Vagina (tissue), 2 donors: ENCODE results near the gene OTOS. TPM values are rescaled to one million over a fixed set of nuclear protein-coding genes. Genes with fewer than 3 reads are reported as not detected.
A peak's percentile ranks its signal among the peaks of the same experiment; 100 is the strongest.

Experiments
- DNase-seq, 2 donors: peaks; one replicate each; pipeline ENCODE4 v3.0.0-alpha.2; 2017; ENCODE audit errors: extremely low spot score in 2 of 2
- H3K27ac ChIP-seq: fragments of 200-600 bp; sonication (generic); one replicate; pipeline ENCODE4 v1.5.1; 2019
- H3K27me3 ChIP-seq: fragments of 200-600 bp; sonication (generic); one replicate; pipeline ENCODE4 v1.5.1; 2019
- H3K36me3 ChIP-seq, 2 donors: fragments of 200-600 bp; sonication (generic); one replicate each; pipeline ENCODE4 v1.5.1; 2017 to 2019
- H3K4me1 ChIP-seq: fragments of 200-600 bp; sonication (generic); one replicate; pipeline ENCODE4 v1.5.1; 2019
- H3K4me3 ChIP-seq, 2 donors: fragments of 200-600 bp; sonication (generic); 1 replicate in 1 of 2; 2 replicates in 1 of 2; pipeline ENCODE4 v1.5.1; 2016 to 2019
- H3K9me3 ChIP-seq: fragments of 200-600 bp; sonication (generic); one replicate; pipeline ENCODE4 v1.5.1; 2019
- POLR2A ChIP-seq, 2 donors: fragments of 450-650 bp; IDR thresholded peaks; one replicate each; pipeline ENCODE4 v1.6.1; 2017; ENCODE audit warnings: antibody characterized with exemption in 2 of 2, mild to moderate bottlenecking in 2 of 2, moderate library complexity in 2 of 2
- POLR2AphosphoS5 ChIP-seq, 2 donors: sonication (generic); formaldehyde crosslinking; IDR thresholded peaks; one replicate each; pipeline ENCODE4 v1.9.0; 2017; ENCODE audit warnings: antibody characterized with exemption in 2 of 2, mild to moderate bottlenecking in 2 of 2, low read depth in 1 of 2; ENCODE audit not compliant: insufficient read depth in 1 of 2
- intact Hi-C: fragments of 100-400 bp; cut with DNase I; formaldehyde crosslinking; loops from one replicate; pipeline ENCODE4 v1.15.1; 2023
- total RNA-seq: library from RNA; depleted of rRNA; stranded (reverse); fragments of >200 nt; gene quantifications from one replicate; pipeline ENCODE4 v1.2.3, GENCODE V29; 2016
- TF ChIP-seq, protein P1 (sequence below), 3 experiments: fragments of 450-650 bp in 2 of 3; fragments of 200-600 bp in 1 of 3; sonication (generic) in 1 of 3; IDR thresholded peaks; one replicate each; pipeline ENCODE4 v1.5.1; 2017 to 2019; ENCODE audit warnings: antibody characterized with exemption in 3 of 3, mild to moderate bottlenecking in 2 of 3, moderate library complexity in 2 of 3

Gene OTOS
- total RNA-seq, 1 donor from 2014 or later: not detected

GRCh38 chr2:240138254-240138984 lies 2.0 kb downstream of the OTOS start:
- H3K27ac ChIP-seq: no peak overlapping the region
- peaks cover 16% of the 10 kb centered on the region for H3K4me1 ChIP-seq
- DNase-seq: no peak
- peaks cover 0 to 2% of the 10 kb centered on the region in 2 donors for H3K36me3 ChIP-seq
- no peak overlapping the region for H3K4me3 ChIP-seq
- no peaks in the 10 kb centered on the region for H3K9me3 ChIP-seq
- no peak for TF ChIP-seq POLR2A (IDR thresholded peaks at IDR 0.05)
- TF ChIP-seq POLR2AphosphoS5 (IDR thresholded peaks at IDR 0.05; ENCODE audit: insufficient read depth in 1 of 2, low read depth in 1 of 2): no peak
- TF ChIP-seq, protein P1, sequence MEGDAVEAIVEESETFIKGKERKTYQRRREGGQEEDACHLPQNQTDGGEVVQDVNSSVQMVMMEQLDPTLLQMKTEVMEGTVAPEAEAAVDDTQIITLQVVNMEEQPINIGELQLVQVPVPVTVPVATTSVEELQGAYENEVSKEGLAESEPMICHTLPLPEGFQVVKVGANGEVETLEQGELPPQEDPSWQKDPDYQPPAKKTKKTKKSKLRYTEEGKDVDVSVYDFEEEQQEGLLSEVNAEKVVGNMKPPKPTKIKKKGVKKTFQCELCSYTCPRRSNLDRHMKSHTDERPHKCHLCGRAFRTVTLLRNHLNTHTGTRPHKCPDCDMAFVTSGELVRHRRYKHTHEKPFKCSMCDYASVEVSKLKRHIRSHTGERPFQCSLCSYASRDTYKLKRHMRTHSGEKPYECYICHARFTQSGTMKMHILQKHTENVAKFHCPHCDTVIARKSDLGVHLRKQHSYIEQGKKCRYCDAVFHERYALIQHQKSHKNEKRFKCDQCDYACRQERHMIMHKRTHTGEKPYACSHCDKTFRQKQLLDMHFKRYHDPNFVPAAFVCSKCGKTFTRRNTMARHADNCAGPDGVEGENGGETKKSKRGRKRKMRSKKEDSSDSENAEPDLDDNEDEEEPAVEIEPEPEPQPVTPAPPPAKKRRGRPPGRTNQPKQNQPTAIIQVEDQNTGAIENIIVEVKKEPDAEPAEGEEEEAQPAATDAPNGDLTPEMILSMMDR (IDR thresholded peaks at IDR 0.05): no peak
- H3K27me3 ChIP-seq: no peaks in the 10 kb centered on the region
- intact Hi-C loops: no loop called here

- no peak for DNase-seq
- no peaks in the 10 kb centered on the region for H3K9me3 ChIP-seq
- H3K36me3 ChIP-seq: peaks cover 0 to 9% of the 10 kb centered on the region in 2 donors
- H3K4me1 ChIP-seq: peaks cover 16% of the 10 kb centered on the region
- no peak overlapping the region for H3K27ac ChIP-seq
- no peak overlapping the region for H3K4me3 ChIP-seq
- TF ChIP-seq, protein P1 (IDR thresholded peaks at IDR 0.05): no peak
- TF ChIP-seq POLR2AphosphoS5 (IDR thresholded peaks at IDR 0.05; ENCODE audit: insufficient read depth in 1 of 2, low read depth in 1 of 2): no peak
- no peak for TF ChIP-seq POLR2A (IDR thresholded peaks at IDR 0.05)
- no peaks in the 10 kb centered on the region for H3K27me3 ChIP-seq
- intact Hi-C loops: no loop called here
These were observed 2.7 kb downstream of the OTOS start for GRCh38 chr2:240137596-240138253.

GRCh38 chr2:240136671-240137292 lies 3.7 kb downstream of the OTOS start:
- Histone ChIP-seq H3K27ac (peak overlapping the region; percentile 62), H3K4me3 (peak overlapping the region; percentile 86 to 96), H3K9me3 (no peaks in the 10 kb centered on the region), H3K36me3 (peaks cover 0 to 18% of the 10 kb centered on the region in 2 donors), H3K27me3 (no peaks in the 10 kb centered on the region), H3K4me1 (peaks cover 16% of the 10 kb centered on the region)
- intact Hi-C loops: no loop called here
- DNase-seq: no peak
- no peak for TF ChIP-seq POLR2A (IDR thresholded peaks at IDR 0.05)
- no peak for TF ChIP-seq POLR2AphosphoS5 (IDR thresholded peaks at IDR 0.05; ENCODE audit: insufficient read depth in 1 of 2, low read depth in 1 of 2)
- TF ChIP-seq, protein P1 (IDR thresholded peaks at IDR 0.05): no peak

- intact Hi-C loops: no loop called here
These were observed 4.3 kb downstream of the OTOS start, which contains the start of gene COPS9 for GRCh38 chr2:240136013-240136670. COPS9 (minus strand) TSS chr2:240136305; CDS start chr2:240136284, 21 bp downstream.

More at GRCh38 chr2:240136013-240136670, 4.3 kb downstream of the OTOS start, which contains the start of gene COPS9:
- H3K27me3 ChIP-seq: no peaks in the 10 kb centered on the region
- peaks cover 16% of the 10 kb centered on the region for H3K4me1 ChIP-seq
- H3K4me3 ChIP-seq: peak within 1 kb of the TSS; percentile 86 to 96
- no peak for DNase-seq
- H3K9me3 ChIP-seq: no peaks in the 10 kb centered on the region
- TF ChIP-seq POLR2A (IDR thresholded peaks at IDR 0.05) (peak in 1 of 2 donors; percentile 16), POLR2AphosphoS5 (IDR thresholded peaks at IDR 0.05; ENCODE audit: insufficient read depth in 1 of 2, low read depth in 1 of 2) (peak; percentile 16 to 61)
- TF ChIP-seq, protein P1 (IDR thresholded peaks at IDR 0.05): no peak
- peaks cover 0 to 25% of the 10 kb centered on the region in 2 donors for H3K36me3 ChIP-seq
- peak within 1 kb of the TSS; percentile 62 for H3K27ac ChIP-seq
